HL-60 (cell line): ENCODE measurements around the gene RAB42.
"Not testable (repeated sequence)": the region's sequence is repeated elsewhere in the genome, so short reads cannot be mapped to it uniquely, and the experiment has no call there.

Experiments
- DNase-seq, 2 experiments: peaks; one replicate each; pipeline ENCODE4 v3.0.0-alpha.2; 2010 to 2020; ENCODE audit warnings: low read depth in 1 of 2, low spot score in 1 of 2
- H3K27ac ChIP-seq: fragments of 250-450 bp; sonication (Bioruptor Pico); replicated peaks from 2 replicates; pipeline ENCODE4 v1.5.1; 2020; ENCODE audit warnings: mild to moderate bottlenecking, moderate library complexity
- H3K27me3 ChIP-seq: fragments of 250-450 bp; sonication (Bioruptor Pico); 2 replicates; pipeline ENCODE4 v1.5.1; 2021; ENCODE audit warnings: mild to moderate bottlenecking, moderate library complexity; ENCODE audit not compliant: insufficient read depth, poor library complexity, severe bottlenecking
- H3K4me3 ChIP-seq: replicated peaks from 2 replicates; pipeline ENCODE4 v1.5.1; 2011; ENCODE audit warnings: mild to moderate bottlenecking, control low read depth, low read length; ENCODE audit not compliant: insufficient read depth
- GABPA ChIP-seq: IDR thresholded peaks from 2 replicates; pipeline ENCODE4 v1.6.1; 2012; ENCODE audit warnings: low read depth
- POLR2AphosphoS5 ChIP-seq: IDR thresholded peaks from 2 replicates; pipeline ENCODE4 v1.6.1; 2012; ENCODE audit warnings: low read depth
- SPI1 ChIP-seq: IDR thresholded peaks from 2 replicates; pipeline ENCODE4 v1.6.1; 2012; ENCODE audit warnings: low read depth, mild to moderate bottlenecking, borderline replicate concordance
- TF ChIP-seq, protein P1 (sequence below): IDR thresholded peaks from 2 replicates; pipeline ENCODE4 v1.6.1; 2012; ENCODE audit warnings: low read depth; ENCODE audit not compliant: insufficient replicate concordance
- TF ChIP-seq, protein P2 (sequence below): IDR thresholded peaks from one replicate; pipeline ENCODE4 v1.5.1; 2011; ENCODE audit warnings: low read length, control low read depth, inconsistent platforms; ENCODE audit not compliant: insufficient read depth

Gene RAB42

DNA sequence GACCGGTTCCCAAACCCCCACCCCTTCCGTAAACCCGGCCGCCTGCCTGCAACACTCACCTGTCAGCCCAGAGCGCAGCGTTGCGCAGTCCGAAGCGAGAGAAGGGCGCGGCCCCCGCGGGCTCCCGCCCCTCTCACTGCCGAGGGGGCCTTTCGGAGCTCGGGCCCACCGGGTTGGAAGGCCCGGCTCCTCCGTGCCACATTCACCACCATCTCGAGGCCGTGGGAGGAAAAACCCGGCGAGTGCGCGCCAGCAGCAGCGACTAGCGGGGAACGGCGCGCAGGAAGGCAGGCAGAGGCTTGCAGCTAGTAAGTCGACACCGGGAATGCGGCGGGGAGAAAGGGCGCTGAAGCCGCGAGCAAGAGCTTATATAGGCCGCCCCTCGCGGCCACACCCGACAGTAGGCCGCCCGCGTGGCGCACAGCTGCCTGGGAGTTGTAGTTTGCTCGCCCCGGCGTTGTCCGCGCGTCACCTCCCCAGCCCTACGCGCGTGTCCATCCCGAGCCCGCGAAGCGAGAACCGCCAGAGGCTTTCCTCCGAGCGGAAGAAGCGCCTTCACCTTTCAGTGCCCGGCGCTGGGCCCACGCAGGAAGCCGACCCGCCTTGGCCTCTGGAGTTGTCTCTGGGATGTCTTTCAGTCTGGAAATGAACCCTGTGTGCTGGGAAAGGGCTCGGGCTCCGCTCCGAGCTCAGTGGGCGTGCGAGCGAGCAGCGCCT, 10.4 kb upstream of the RAB42 start:
- Histone ChIP-seq H3K4me3 (peak overlapping the region; percentile 67), H3K27ac (peak overlapping the region; percentile 87), H3K27me3 (no peaks in the 10 kb centered on the region)
- TF ChIP-seq POLR2AphosphoS5 (peak; percentile 100), GABPA (no peak)
- TF ChIP-seq, protein P1, sequence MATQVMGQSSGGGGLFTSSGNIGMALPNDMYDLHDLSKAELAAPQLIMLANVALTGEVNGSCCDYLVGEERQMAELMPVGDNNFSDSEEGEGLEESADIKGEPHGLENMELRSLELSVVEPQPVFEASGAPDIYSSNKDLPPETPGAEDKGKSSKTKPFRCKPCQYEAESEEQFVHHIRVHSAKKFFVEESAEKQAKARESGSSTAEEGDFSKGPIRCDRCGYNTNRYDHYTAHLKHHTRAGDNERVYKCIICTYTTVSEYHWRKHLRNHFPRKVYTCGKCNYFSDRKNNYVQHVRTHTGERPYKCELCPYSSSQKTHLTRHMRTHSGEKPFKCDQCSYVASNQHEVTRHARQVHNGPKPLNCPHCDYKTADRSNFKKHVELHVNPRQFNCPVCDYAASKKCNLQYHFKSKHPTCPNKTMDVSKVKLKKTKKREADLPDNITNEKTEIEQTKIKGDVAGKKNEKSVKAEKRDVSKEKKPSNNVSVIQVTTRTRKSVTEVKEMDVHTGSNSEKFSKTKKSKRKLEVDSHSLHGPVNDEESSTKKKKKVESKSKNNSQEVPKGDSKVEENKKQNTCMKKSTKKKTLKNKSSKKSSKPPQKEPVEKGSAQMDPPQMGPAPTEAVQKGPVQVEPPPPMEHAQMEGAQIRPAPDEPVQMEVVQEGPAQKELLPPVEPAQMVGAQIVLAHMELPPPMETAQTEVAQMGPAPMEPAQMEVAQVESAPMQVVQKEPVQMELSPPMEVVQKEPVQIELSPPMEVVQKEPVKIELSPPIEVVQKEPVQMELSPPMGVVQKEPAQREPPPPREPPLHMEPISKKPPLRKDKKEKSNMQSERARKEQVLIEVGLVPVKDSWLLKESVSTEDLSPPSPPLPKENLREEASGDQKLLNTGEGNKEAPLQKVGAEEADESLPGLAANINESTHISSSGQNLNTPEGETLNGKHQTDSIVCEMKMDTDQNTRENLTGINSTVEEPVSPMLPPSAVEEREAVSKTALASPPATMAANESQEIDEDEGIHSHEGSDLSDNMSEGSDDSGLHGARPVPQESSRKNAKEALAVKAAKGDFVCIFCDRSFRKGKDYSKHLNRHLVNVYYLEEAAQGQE = peak; percentile 87
- DNase-seq = peak; percentile 95 to 97

DNA sequence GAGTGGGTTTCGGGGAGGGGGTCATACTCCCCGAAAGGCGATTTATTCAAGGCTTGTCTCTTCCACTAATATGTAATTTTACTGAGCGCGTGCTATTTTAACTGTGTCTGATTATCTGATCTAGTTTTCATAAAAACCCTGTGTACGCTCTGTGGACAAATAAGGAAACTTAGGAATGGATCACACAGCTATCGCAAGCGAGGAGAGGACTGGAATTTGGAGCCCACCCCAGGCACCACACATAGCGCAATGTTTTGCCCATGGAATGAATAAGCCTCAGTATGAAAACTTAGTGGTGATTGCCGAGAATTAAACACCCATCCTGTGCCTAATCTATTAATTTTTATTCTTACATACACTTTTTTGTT, 9.8 kb upstream of the RAB42 start:
- DNase-seq = no peak
- TF ChIP-seq, protein P1 = no peak
- TF ChIP-seq POLR2AphosphoS5 = no peak
- no peak for TF ChIP-seq GABPA
- TF ChIP-seq, protein P2, sequence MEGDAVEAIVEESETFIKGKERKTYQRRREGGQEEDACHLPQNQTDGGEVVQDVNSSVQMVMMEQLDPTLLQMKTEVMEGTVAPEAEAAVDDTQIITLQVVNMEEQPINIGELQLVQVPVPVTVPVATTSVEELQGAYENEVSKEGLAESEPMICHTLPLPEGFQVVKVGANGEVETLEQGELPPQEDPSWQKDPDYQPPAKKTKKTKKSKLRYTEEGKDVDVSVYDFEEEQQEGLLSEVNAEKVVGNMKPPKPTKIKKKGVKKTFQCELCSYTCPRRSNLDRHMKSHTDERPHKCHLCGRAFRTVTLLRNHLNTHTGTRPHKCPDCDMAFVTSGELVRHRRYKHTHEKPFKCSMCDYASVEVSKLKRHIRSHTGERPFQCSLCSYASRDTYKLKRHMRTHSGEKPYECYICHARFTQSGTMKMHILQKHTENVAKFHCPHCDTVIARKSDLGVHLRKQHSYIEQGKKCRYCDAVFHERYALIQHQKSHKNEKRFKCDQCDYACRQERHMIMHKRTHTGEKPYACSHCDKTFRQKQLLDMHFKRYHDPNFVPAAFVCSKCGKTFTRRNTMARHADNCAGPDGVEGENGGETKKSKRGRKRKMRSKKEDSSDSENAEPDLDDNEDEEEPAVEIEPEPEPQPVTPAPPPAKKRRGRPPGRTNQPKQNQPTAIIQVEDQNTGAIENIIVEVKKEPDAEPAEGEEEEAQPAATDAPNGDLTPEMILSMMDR = no peak
- no peak for TF ChIP-seq SPI1

DNA sequence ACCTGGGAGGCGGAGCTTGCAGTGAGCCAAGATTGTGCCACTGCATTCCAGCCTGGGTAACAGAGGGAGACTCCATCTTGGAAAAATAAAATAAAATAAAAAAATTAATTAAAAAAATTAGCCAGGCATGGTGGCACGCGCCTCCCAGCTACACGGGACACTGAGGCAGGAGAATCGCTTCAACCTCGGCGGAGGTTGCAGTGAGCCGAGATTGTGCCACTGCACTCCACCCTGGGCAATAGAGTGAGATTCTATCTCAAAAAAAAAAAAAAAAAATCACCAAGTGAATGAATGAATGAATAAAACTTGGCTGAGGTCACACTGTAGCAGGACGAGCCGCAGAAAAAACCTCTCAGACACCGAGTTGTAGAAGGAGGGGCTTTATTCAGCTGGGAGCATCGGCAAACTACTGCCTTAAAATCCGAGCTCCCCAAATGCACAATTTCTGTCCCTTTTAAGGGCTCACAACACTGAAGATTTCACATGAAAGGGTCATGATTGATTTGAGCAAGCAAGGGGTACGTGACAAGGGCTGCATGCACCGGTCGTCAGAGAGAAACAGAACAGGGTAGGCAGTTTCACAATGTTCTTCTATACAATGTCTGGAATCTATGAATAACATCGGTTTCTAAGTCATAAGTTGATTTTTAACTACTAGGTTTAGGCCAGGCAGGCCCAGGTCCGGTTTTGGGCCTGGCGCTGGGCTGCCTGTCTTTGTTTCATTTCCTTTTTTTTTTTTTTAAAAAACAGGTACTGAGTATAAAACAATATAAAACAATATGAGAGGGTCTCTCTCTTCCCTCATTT, 5.3 kb upstream of the RAB42 start:
- H3K27ac ChIP-seq, H3K27me3 ChIP-seq, DNase-seq, H3K4me3 ChIP-seq: not testable (repeated sequence)

More for the DNA sequence above, 9.8 kb upstream of the RAB42 start:
- Histone ChIP-seq H3K4me3 (peak overlapping the region; percentile 67), H3K27ac (peak overlapping the region; percentile 87), H3K27me3 (no peaks in the 10 kb centered on the region)

DNA sequence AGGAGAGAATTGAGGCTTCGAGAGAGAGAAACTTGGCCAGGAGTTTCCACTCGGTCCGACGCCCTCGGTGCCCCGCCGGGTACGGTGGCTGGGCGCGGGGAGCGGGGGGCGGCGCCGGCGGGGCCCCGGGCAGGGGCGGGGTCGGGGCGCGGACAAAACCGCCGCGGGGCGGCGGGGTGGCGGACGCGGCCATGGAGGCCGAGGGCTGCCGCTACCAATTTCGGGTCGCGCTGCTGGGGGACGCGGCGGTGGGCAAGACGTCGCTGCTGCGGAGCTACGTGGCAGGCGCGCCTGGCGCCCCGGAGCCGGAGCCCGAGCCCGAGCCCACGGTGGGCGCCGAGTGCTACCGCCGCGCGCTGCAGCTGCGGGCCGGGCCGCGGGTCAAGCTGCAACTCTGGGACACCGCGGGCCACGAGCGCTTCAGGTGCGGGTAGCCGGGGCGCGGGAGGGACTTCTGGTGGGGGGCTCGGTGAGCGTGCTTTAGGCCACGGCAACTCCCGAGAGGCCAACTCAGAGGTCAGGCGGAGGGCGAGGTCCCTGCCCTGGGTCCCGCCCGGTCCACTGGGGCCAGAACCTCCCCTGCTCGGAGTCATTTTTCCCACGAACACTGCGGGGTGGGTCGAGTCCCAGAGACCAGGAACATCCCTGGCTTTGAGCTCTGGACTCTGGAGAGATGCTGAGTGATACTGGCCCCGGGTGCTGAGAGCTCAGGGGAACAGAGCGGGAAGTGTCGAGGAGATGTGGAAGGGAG, 431 bp downstream of the RAB42 start:
- DNase-seq = no peak
- Histone ChIP-seq H3K27ac (no peak overlapping the region), H3K27me3 (no peaks in the 10 kb centered on the region), H3K4me3 (peak overlapping the region; percentile 42)
- TF ChIP-seq, protein P2 = no peak
- TF ChIP-seq SPI1 (no peak), GABPA (no peak), POLR2AphosphoS5 (no peak)
- TF ChIP-seq, protein P1 = no peak

DNA sequence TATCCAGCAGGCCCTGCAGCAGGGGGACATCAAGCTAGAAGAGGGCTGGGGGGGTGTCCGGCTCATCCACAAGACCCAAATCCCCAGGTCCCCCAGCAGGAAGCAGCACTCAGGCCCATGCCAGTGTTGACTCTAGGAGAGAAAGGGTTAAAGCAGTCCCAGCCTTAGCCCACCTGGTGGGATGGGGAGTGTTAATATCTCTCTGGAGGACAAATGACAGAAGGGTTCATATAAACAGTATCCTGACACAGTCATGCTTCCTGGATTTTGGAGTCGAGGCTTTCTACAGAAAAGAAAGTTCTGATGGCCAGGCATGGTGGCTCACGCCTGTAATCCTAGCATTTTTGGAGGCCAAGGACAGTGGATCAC, 1.9 kb downstream of the RAB42 start:
- DNase-seq, H3K27ac ChIP-seq, H3K4me3 ChIP-seq, H3K27me3 ChIP-seq: not testable (repeated sequence)

DNA sequence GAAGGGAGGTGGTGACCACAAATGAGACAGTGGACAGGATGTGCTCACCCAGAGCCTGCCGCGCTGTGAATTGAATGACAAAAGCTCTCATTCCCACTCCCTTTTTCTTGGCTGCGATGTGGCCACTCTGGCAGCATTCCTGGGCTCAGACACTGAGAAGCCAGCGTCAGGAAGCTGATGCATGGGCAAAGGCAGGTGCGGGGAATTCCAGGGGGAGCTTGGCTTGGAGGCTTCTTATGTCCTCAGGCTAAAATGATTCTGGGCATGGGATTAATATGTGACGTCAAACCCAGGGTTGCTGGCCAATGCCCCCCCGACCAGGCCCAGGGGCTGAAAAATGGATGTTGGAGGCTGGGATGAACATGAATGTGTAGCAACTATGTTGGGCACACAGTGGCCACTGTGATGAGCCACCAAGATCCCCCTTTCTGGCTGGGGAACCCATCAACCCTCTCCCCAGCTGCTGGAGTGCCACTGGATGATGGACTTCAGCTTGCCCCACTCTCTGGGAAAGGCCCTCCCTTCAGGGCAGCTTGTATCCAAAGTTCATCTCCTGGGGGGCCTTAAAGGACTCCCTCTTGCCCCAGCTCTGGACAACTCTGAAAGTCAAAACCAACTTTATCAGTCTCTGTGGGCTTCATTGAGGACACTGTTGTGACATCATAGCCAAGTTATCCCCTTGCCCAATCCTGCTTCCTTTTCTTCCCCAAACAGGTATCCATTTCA, 2.8 kb downstream of the RAB42 start:
- H3K4me3 ChIP-seq, DNase-seq, H3K27me3 ChIP-seq, H3K27ac ChIP-seq: not testable (repeated sequence)
